Suprapubic skin (tissue), 4 donors: Measurements from ENCODE around the gene ATP1A2. TPM values are rescaled to one million over a fixed set of nuclear protein-coding genes. Genes with fewer than 3 reads are reported as not detected.

Source experiments
- DNase-seq, 2 donors: peaks; one replicate each; pipeline ENCODE4 v3.0.0-alpha.2; 2019; ENCODE audit warnings: low spot score in 2 of 2
- H3K27ac ChIP-seq: fragments of 200-600 bp; sonication (generic); one replicate; pipeline ENCODE4 v1.5.1; 2019
- H3K27me3 ChIP-seq: fragments of 200-600 bp; sonication (generic); one replicate; pipeline ENCODE4 v1.5.1; 2019
- H3K36me3 ChIP-seq: fragments of 200-600 bp; sonication (generic); one replicate; pipeline ENCODE4 v1.5.1; 2019
- H3K4me1 ChIP-seq: fragments of 200-600 bp; sonication (generic); one replicate; pipeline ENCODE4 v1.5.1; 2019
- H3K4me3 ChIP-seq: fragments of 200-600 bp; sonication (generic); one replicate; pipeline ENCODE4 v1.5.1; 2019; ENCODE audit warnings: mild to moderate bottlenecking
- H3K9me3 ChIP-seq: fragments of 200-600 bp; sonication (generic); one replicate; pipeline ENCODE4 v1.5.1; 2019
- CTCF ChIP-seq, 2 donors: fragments of 200-600 bp in 1 of 2; fragments of 450-650 bp in 1 of 2; sonication (generic) in 1 of 2; IDR thresholded peaks; one replicate each; pipeline ENCODE4 v1.5.1; 2016 to 2019; ENCODE audit warnings: antibody characterized with exemption in 2 of 2, mild to moderate bottlenecking in 1 of 2, moderate library complexity in 1 of 2
- EP300 ChIP-seq: sonication (generic); formaldehyde crosslinking; IDR thresholded peaks from one replicate; pipeline ENCODE4 v1.6.1; 2017; ENCODE audit warnings: antibody characterized with exemption
- POLR2A ChIP-seq, 2 donors: fragments of 450-650 bp; IDR thresholded peaks; one replicate each; pipeline ENCODE4 v1.6.1; 2017; ENCODE audit warnings: antibody characterized with exemption in 2 of 2, mild to moderate bottlenecking in 2 of 2, moderate library complexity in 2 of 2
- POLR2AphosphoS5 ChIP-seq, 3 donors: sonication (generic); formaldehyde crosslinking; IDR thresholded peaks; one replicate each; pipeline ENCODE4 v1.6.1; 2017; ENCODE audit warnings: antibody characterized with exemption in 3 of 3
- WGBS: methylation state at CpG from one replicate; pipeline ENCODE4 v1.1.5; 2018; 5-methylcytosine and 5-hydroxymethylcytosine counted together
- total RNA-seq, 4 donors: library from RNA; depleted of rRNA; stranded (reverse); fragments of >200 nt; gene quantifications; one replicate each; pipeline ENCODE4 v1.1.0, GENCODE V29; 2016

Gene ATP1A2
- total RNA-seq, 4 donors from 2014 or later = 4.2 to 6.9 (median 4.8) TPM

DNA sequence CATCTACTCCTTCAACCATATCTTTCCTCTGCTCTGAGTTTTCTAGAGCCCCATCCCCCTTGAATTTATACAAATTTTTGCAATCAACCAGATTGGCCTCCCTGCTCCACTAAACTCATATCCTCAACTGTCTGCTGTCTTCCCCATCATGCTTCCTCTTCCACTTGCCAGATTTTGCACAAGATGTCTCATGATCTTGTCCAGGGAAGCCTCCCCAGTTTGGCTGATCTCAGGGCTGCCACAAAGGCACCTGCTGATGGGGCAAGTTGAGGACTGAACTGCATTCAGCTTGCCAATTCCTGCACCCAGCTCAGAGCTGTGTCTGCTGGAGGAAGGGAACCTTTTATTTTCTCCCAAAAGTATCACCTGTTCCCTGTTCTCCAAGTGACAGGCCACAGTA lies 38.1 kb upstream of the ATP1A2 start:
- no peak for TF ChIP-seq POLR2AphosphoS5 (IDR thresholded peaks at IDR 0.05)
- no peak for TF ChIP-seq CTCF (IDR thresholded peaks at IDR 0.05)
- TF ChIP-seq EP300 = no peak
- no peak for TF ChIP-seq POLR2A (IDR thresholded peaks at IDR 0.05)
- no peak for DNase-seq
- H3K27me3 ChIP-seq = peaks cover 46% of the 10 kb centered on the region

GRCh38 chr1:160078512-160079195 lies 36.9 kb upstream of the ATP1A2 start:
- peaks cover 58% of the 10 kb centered on the region for H3K27me3 ChIP-seq
- H3K36me3 ChIP-seq = no peaks in the 10 kb centered on the region
- H3K4me3 ChIP-seq = no peak overlapping the region
- no peak for DNase-seq
- peaks cover 2% of the 10 kb centered on the region for H3K4me1 ChIP-seq
- H3K27ac ChIP-seq = no peak overlapping the region
- peak in 1 of 2 donors; percentile 79 for TF ChIP-seq CTCF (IDR thresholded peaks at IDR 0.05)
- TF ChIP-seq EP300 = no peak
- no peaks in the 10 kb centered on the region for H3K9me3 ChIP-seq
- 22% methylated on average over 8 of the region's 8 CpGs for WGBS

More for the DNA sequence above, 38.1 kb upstream of the ATP1A2 start:
- Histone ChIP-seq H3K4me1 (no peaks in the 10 kb centered on the region), H3K36me3 (no peaks in the 10 kb centered on the region), H3K9me3 (no peaks in the 10 kb centered on the region), H3K4me3 (no peak overlapping the region), H3K27ac (no peak overlapping the region)

DNA sequence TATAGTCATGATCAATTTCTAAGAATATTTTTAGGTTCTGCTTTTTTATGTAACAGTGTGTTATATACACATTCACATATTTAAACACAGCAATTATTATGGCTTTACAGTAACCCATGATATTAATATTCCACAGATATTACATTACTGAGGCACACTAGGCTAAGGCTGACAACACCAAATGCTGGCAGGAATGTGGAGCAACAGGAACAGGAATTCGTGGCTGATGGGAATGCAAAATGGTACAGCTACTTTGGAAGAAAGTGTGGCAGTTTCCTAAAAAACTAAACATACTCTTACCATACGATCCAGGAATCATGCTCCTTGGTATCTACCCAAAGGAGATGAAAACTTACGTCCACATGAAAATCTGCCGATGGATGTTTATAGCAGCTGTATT lies 36.1 kb upstream of the ATP1A2 start:
- H3K27ac ChIP-seq = no peak overlapping the region
- peaks cover 66% of the 10 kb centered on the region for H3K27me3 ChIP-seq
- no peaks in the 10 kb centered on the region for H3K9me3 ChIP-seq
- H3K36me3 ChIP-seq = no peaks in the 10 kb centered on the region
- H3K4me1 ChIP-seq = peaks cover 10% of the 10 kb centered on the region
- 75% methylated on average over 4 of the region's 4 CpGs for WGBS
- TF ChIP-seq POLR2A (IDR thresholded peaks at IDR 0.05) = no peak
- no peak for TF ChIP-seq CTCF (IDR thresholded peaks at IDR 0.05)
- TF ChIP-seq POLR2AphosphoS5 (IDR thresholded peaks at IDR 0.05) = no peak
- no peak for TF ChIP-seq EP300
- no peak for DNase-seq
- no peak overlapping the region for H3K4me3 ChIP-seq

DNA sequence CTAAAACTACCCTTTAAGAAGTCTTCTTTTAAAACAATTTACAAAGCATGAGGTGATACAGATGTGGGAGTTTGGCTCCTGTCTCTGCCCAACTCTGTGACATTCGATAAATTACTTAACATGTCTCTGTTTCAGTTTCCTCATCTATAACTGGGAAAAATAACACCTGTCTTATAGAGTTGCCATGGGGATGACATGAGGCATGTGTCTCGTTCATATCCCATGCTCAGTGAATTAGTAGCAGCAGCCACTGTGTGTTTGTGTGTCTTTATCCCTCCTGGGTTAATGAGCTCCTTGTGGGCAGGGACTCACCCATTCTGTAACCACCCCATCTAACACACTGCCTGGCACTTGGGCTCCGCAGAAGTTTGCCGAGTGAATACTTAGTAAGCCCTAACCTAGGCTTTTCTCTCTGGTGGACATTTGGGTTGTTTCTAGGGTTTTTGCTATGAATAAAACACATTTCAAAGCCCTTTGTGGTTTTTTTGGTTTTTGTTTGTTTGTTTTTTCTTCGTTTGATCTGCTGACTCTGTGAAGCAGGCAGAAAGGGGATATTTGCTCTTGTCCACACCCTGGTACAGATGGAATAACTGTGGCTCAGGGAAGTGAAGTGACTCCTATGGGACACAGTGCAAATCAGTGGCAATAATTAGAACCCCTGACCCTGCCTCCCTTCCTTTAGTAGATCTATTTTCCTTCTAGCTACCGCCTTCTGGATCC lies 35.0 kb upstream of the ATP1A2 start:
- H3K27ac ChIP-seq = no peak overlapping the region
- H3K36me3 ChIP-seq = no peaks in the 10 kb centered on the region
- H3K4me1 ChIP-seq = peaks cover 11% of the 10 kb centered on the region
- TF ChIP-seq EP300 (no peak), POLR2AphosphoS5 (IDR thresholded peaks at IDR 0.05) (no peak), POLR2A (IDR thresholded peaks at IDR 0.05) (no peak), CTCF (IDR thresholded peaks at IDR 0.05) (no peak)
- H3K9me3 ChIP-seq = no peaks in the 10 kb centered on the region
- H3K4me3 ChIP-seq = no peak overlapping the region
- H3K27me3 ChIP-seq = peaks cover 68% of the 10 kb centered on the region
- 62% methylated on average over 6 of the region's 6 CpGs for WGBS
- no peak for DNase-seq

- Histone ChIP-seq H3K27ac (no peak within 1 kb of the TSS), H3K4me3 (no peak within 1 kb of the TSS), H3K36me3 (no peaks in the 10 kb centered on the region), H3K9me3 (no peaks in the 10 kb centered on the region), H3K4me1 (peaks cover 11% of the 10 kb centered on the region), H3K27me3 (peaks cover 68% of the 10 kb centered on the region)
- no peak for DNase-seq
- WGBS = 19% methylated on average over 14 of the region's 14 CpGs
- TF ChIP-seq CTCF (IDR thresholded peaks at IDR 0.05) = no peak
- no peak for TF ChIP-seq POLR2A (IDR thresholded peaks at IDR 0.05)
- no peak for TF ChIP-seq POLR2AphosphoS5 (IDR thresholded peaks at IDR 0.05)
- TF ChIP-seq EP300 = no peak
These were observed 34.2 kb upstream of the ATP1A2 start, which contains the start of gene KCNJ9 for GRCh38 chr1:160081261-160081936. Gene KCNJ9, plus strand, starts transcription at chr1:160081538. Its CDS starts 2,493 bp downstream, at chr1:160084031.
